ENCODE results near the gene VARS2.

DNA sequence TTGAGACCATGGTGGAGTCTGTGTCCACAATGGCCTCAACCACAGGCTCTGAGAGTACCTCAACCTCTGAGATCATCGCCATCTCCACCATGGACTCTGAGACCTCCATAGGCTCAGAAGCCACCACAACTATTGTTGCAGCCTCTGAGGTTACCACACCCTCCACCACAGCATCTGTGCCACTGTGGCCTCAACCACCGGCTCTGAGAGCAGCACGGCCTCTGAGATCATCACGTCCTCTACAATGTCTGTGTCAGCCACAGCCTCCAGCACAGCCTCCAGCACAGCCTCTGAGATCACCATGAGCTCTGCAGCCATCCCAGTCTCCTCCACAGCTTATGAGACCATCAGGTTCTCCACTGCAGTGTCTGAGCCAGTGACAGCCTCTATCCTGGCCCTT, 50.0 kb downstream of the VARS2 start:
- TF ChIP-seq, protein P1, sequence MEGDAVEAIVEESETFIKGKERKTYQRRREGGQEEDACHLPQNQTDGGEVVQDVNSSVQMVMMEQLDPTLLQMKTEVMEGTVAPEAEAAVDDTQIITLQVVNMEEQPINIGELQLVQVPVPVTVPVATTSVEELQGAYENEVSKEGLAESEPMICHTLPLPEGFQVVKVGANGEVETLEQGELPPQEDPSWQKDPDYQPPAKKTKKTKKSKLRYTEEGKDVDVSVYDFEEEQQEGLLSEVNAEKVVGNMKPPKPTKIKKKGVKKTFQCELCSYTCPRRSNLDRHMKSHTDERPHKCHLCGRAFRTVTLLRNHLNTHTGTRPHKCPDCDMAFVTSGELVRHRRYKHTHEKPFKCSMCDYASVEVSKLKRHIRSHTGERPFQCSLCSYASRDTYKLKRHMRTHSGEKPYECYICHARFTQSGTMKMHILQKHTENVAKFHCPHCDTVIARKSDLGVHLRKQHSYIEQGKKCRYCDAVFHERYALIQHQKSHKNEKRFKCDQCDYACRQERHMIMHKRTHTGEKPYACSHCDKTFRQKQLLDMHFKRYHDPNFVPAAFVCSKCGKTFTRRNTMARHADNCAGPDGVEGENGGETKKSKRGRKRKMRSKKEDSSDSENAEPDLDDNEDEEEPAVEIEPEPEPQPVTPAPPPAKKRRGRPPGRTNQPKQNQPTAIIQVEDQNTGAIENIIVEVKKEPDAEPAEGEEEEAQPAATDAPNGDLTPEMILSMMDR (IDR thresholded peaks at IDR 0.05): no peak
- TF ChIP-seq POLR2A (IDR thresholded peaks at IDR 0.05): no peak
